Measurements from ENCODE around the gene TBC1D1. TPM values are rescaled to one million over a fixed set of nuclear protein-coding genes. Genes with fewer than 3 reads are reported as not detected.

TBC1D1 gene
- total and polyA plus RNA-seq, 2 of the 8 experiments (the other 6 are each of a cell fraction or from before 2014, with no cell fraction given), result 96.9 to 162 TPM

DNA sequence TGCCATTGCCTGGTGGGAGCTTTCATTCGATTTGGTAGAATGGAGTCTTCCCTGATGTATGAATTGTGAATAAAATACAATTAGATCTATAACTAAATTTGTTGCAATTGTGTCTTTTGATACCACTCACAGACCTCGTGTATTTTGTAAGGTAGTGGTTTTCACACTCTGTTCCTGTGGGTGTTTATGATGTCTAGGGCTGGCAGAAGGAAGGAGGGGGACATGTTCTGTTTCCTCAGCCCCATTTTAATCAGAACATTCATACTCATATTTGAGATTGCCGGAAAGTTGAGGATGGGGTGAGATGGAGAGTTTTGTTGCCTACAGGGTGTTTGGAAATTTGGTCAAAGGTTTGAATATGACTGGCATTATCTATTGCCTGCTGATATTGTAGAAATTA is 112.2 kb downstream of the TBC1D1 start:
- Histone ChIP-seq H3K36me3 (ENCODE audit: control insufficient read depth in 2 of 4, insufficient read depth in 4 of 4, low read length in 3 of 4) (no peaks in the 10 kb centered on the region), H3K79me2 (ENCODE audit: control insufficient read depth in 1 of 2, insufficient read depth in 2 of 2, low read length in 2 of 2) (peaks cover 3 to 66% of the 10 kb centered on the region in 2 experiments), H3K56ac (replicated peaks; ENCODE audit: insufficient read length, low read depth, low read length) (no peak overlapping the region), H4K91ac (replicated peaks; ENCODE audit: insufficient read length, low read length) (no peak overlapping the region), H2BK120ac (replicated peaks; ENCODE audit: low read depth, low read length) (no peak overlapping the region), H3K4me1 (replicated peaks in 1 of 4; ENCODE audit: control insufficient read depth in 3 of 4, insufficient read depth in 4 of 4, low read length in 3 of 4) (peaks cover 9 to 28% (median 19%) of the 10 kb centered on the region in 4 experiments; a peak in 6 of 7 replicates), H2AFZ (ENCODE audit: low read length) (no peak overlapping the region), H2BK12ac (ENCODE audit: low read depth, low read length) (no peak overlapping the region; the same call in 1 of the 2 replicates), H3K27me3 (replicated peaks in 1 of 4; ENCODE audit: control insufficient read depth in 3 of 4, extremely low read depth in 1 of 4, insufficient read depth in 3 of 4, low read length in 3 of 4) (no peaks in the 10 kb centered on the region), H3K9ac (replicated peaks in 1 of 4; ENCODE audit: extremely low read depth in 1 of 4, low read depth in 3 of 4, low read length in 3 of 4) (no peak overlapping the region), H3K18ac (ENCODE audit: extremely low read depth, low read length) (no peak overlapping the region), H4K8ac (ENCODE audit: extremely low read depth, insufficient read depth, low read length) (no peak overlapping the region), H4K5ac (ENCODE audit: insufficient read length, low read depth, low read length) (no peak overlapping the region), H3K14ac (ENCODE audit: insufficient read length) (no peak overlapping the region), H2BK5ac (ENCODE audit: low read depth, low read length) (0 out of 2 replicates have a peak overlapping the region, but pooled peaks have one; percentile 20), H3K23ac (ENCODE audit: insufficient read length) (no peak overlapping the region), H2AK5ac (ENCODE audit: low read depth, low read length) (no peak overlapping the region), H3K27ac (ENCODE audit: low read depth, low read length) (no peak overlapping the region; the same call in 1 of the 2 replicates), H3K4ac (replicated peaks; ENCODE audit: insufficient read length, low read depth, low read length) (no peak overlapping the region), H2BK15ac (ENCODE audit: low read length) (no peak overlapping the region), H3K79me1 (ENCODE audit: low read depth, low read length) (peaks cover 11% of the 10 kb centered on the region; the same call in 1 of the 2 replicates), H2BK20ac (ENCODE audit: low read length) (no peak overlapping the region), H4K20me1 (replicated peaks in 1 of 2; ENCODE audit: control insufficient read depth in 1 of 2, insufficient read depth in 2 of 2, low read length in 2 of 2) (peaks cover 0 to 1% of the 10 kb centered on the region in 2 experiments), H3K9me3 (ENCODE audit: insufficient read depth in 2 of 2, low read depth in 1 of 2, low read length in 1 of 2) (no peaks in the 10 kb centered on the region), H3K4me2 (ENCODE audit: insufficient read depth in 1 of 2, low read depth in 2 of 2, low read length in 2 of 2) (no peak overlapping the region), H3K4me3 (ENCODE audit: extremely low read depth in 1 of 4, insufficient read depth in 2 of 4, low read depth in 3 of 4, low read length in 4 of 4) (no peak overlapping the region), H3K23me2 (ENCODE audit: low read depth, low read length) (no peaks in the 10 kb centered on the region)
- ChIA-PET POLR2A (ENCODE audit: partially characterized antibody) (interaction anchor here (3.8 kb wide), 1 partner anchor 26 kb away, joined by 15 read pairs; no protein-coding TSS in a partner anchor), CTCF (ENCODE audit: partially characterized antibody) (interaction anchor here (0.6 to 1.2 kb wide), 4 partner anchors 8 to 177 kb away, joined by 3 to 4 read pairs (median 3); no protein-coding TSS in a partner anchor)
- no peak for DNase-seq (ENCODE audit: low read depth in 1 of 2, low spot score in 2 of 2)
- no peak for TF ChIP-seq E2F6 (IDR thresholded peaks at IDR 0.05)
- no peak for TF ChIP-seq SIX5 (IDR thresholded peaks at IDR 0.05; ENCODE audit: low read depth, low read length)
- no peak for TF ChIP-seq SP1 (IDR thresholded peaks at IDR 0.05; ENCODE audit: low read depth, low read length)
- no peak for TF ChIP-seq CBX8 (IDR thresholded peaks at IDR 0.05; ENCODE audit: borderline replicate concordance, low read depth, low read length)
- WGBS, 2 experiments (ENCODE audit: extremely low coverage in 1 of 2, insufficient coverage in 1 of 2, insufficient read length in 1 of 2, insufficient replicate concordance in 2 of 2, low coverage in 1 of 2, low lambda C conversion rate in 2 of 2, missing lambda C conversion rate in 1 of 2), result 84% methylated on average over 3 of the region's 3 CpGs; no CpG with 5 or more reads in 1 of the 2 experiments
- FAIRE-seq, result no peak
